HL-60 (cell line): Measurements from ENCODE around the gene LIMK1.

Source experiments
- CTCF ChIP-seq: IDR thresholded peaks from one replicate; pipeline ENCODE4 v1.5.1; 2011; ENCODE audit warnings: low read length, control low read depth, inconsistent platforms; ENCODE audit not compliant: insufficient read depth
- GABPA ChIP-seq: IDR thresholded peaks from 2 replicates; pipeline ENCODE4 v1.6.1; 2012; ENCODE audit warnings: low read depth
- REST ChIP-seq: IDR thresholded peaks from 2 replicates; pipeline ENCODE4 v1.6.1; 2012; ENCODE audit warnings: low read depth; ENCODE audit not compliant: insufficient replicate concordance

- TF ChIP-seq REST, result no peak
- TF ChIP-seq CTCF, result no peak
- no peak for TF ChIP-seq GABPA
These were observed 40.1 kb upstream of the LIMK1 start for GRCh38 chr7:74043523-74043951.
